HG02970 (cell line): ENCODE results near the gene PDZD8.

ENCODE experiments used
- ATAC-seq: cut with Tn5 transposase; IDR thresholded peaks from one replicate; pipeline ENCODE4 v1.9.1; 2021; ENCODE audit warnings: mild to moderate bottlenecking, moderate library complexity, moderate number of reproducible peaks; ENCODE audit not compliant: unreplicated experiment, low FRiP score

Gene PDZD8

GRCh38 chr10:117228210-117228609 lies 147.0 kb downstream of the PDZD8 start:
- ATAC-seq: no peak
